H9 (cell line): ENCODE data around the gene SLC6A3. TPM values are rescaled to one million over a fixed set of nuclear protein-coding genes. Genes with fewer than 3 reads are reported as not detected.

Experiments
- DNase-seq: peaks from one replicate; pipeline ENCODE4 v3.0.0-alpha.2; 2017
- H2AFZ ChIP-seq: one replicate; pipeline ENCODE4 v1.6.1; 2013; ENCODE audit warnings: mild to moderate bottlenecking, low read length, control low read depth, moderate library complexity
- H2AK5ac ChIP-seq: 2 replicates; pipeline ENCODE4 v1.6.1; 2013; ENCODE audit warnings: low read length, control low read depth, mixed read lengths; ENCODE audit not compliant: insufficient read length
- H2BK120ac ChIP-seq: one replicate; pipeline ENCODE4 v1.6.1; 2013; ENCODE audit warnings: low read depth, mild to moderate bottlenecking, low read length, control low read depth, inconsistent platforms; ENCODE audit not compliant: poor library complexity, severe bottlenecking
- H2BK12ac ChIP-seq: 2 replicates; pipeline ENCODE4 v1.6.1; 2013; ENCODE audit warnings: low read length, control low read depth, mixed read lengths, low read depth; ENCODE audit not compliant: insufficient read length
- H2BK15ac ChIP-seq: 2 replicates; pipeline ENCODE4 v1.6.1; 2013; ENCODE audit warnings: low read depth, low read length, control low read depth
- H2BK20ac ChIP-seq: one replicate; pipeline ENCODE4 v1.6.1; 2013; ENCODE audit warnings: low read depth, mild to moderate bottlenecking, low read length, control low read depth, inconsistent platforms; ENCODE audit not compliant: poor library complexity, severe bottlenecking
- H2BK5ac ChIP-seq: 2 replicates; pipeline ENCODE4 v1.6.1; 2013; ENCODE audit warnings: low read length, control low read depth, mixed read lengths; ENCODE audit not compliant: insufficient read length
- H3K14ac ChIP-seq: 2 replicates; pipeline ENCODE4 v1.6.1; 2013; ENCODE audit warnings: low read length, control low read depth; ENCODE audit not compliant: insufficient read depth
- H3K18ac ChIP-seq: 2 replicates; pipeline ENCODE4 v1.6.1; 2013; ENCODE audit warnings: low read depth, mild to moderate bottlenecking, mixed read lengths, low read length, control low read depth; ENCODE audit not compliant: insufficient read length
- H3K23ac ChIP-seq: 2 replicates; pipeline ENCODE4 v1.6.1; 2013; ENCODE audit warnings: low read length, control low read depth, mixed read lengths, low read depth; ENCODE audit not compliant: insufficient read length
- H3K23me2 ChIP-seq: 2 replicates; pipeline ENCODE4 v1.6.1; 2013; ENCODE audit warnings: low read depth, mild to moderate bottlenecking, mixed read lengths, low read length, control low read depth; ENCODE audit not compliant: insufficient read length, poor library complexity, severe bottlenecking
- H3K27ac ChIP-seq: 2 replicates; pipeline ENCODE4 v1.5.1; 2013; ENCODE audit warnings: low read length, control low read depth, mixed read lengths, low read depth; ENCODE audit not compliant: insufficient read length
- H3K27me3 ChIP-seq: 2 replicates; pipeline ENCODE4 v1.6.1; 2013; ENCODE audit warnings: low read length, control low read depth, inconsistent platforms; ENCODE audit not compliant: insufficient read depth
- H3K4ac ChIP-seq: 2 replicates; pipeline ENCODE4 v1.6.1; 2013; ENCODE audit warnings: low read depth, mild to moderate bottlenecking, control low read depth, inconsistent platforms, low read length, moderate library complexity
- H3K4me1 ChIP-seq: 2 replicates; pipeline ENCODE4 v1.6.1; 2013; ENCODE audit warnings: low read length, control low read depth, inconsistent platforms; ENCODE audit not compliant: insufficient read depth
- H3K4me2 ChIP-seq: 2 replicates; pipeline ENCODE4 v1.6.1; 2013; ENCODE audit warnings: low read length, control low read depth, mixed read lengths; ENCODE audit not compliant: insufficient read length, insufficient read depth
- H3K56ac ChIP-seq: 2 replicates; pipeline ENCODE4 v1.6.1; 2013; ENCODE audit warnings: low read depth, mild to moderate bottlenecking, mixed read lengths, low read length, control low read depth; ENCODE audit not compliant: insufficient read length
- H3K79me1 ChIP-seq: 2 replicates; pipeline ENCODE4 v1.6.1; 2013; ENCODE audit warnings: low read depth, mild to moderate bottlenecking, moderate library complexity, low read length, control low read depth, inconsistent platforms; ENCODE audit not compliant: insufficient read depth, poor library complexity, severe bottlenecking
- H3K79me2 ChIP-seq: 2 replicates; pipeline ENCODE4 v1.6.1; 2013; ENCODE audit warnings: low read length, control low read depth, inconsistent platforms; ENCODE audit not compliant: insufficient read depth
- H3K9ac ChIP-seq: 2 replicates; pipeline ENCODE4 v1.6.1; 2013; ENCODE audit warnings: low read length, control low read depth, mixed read lengths; ENCODE audit not compliant: insufficient read length; ENCODE audit errors: extremely low read depth
- H3K9me3 ChIP-seq: one replicate; pipeline ENCODE4 v1.6.1; 2013; ENCODE audit warnings: low read depth, low read length, inconsistent platforms; ENCODE audit not compliant: control insufficient read depth
- H3T11ph ChIP-seq: one replicate; pipeline ENCODE4 v1.6.1; 2013; ENCODE audit warnings: mild to moderate bottlenecking, low read length, control low read depth, inconsistent platforms
- H4K20me1 ChIP-seq: one replicate; pipeline ENCODE4 v1.6.1; 2013; ENCODE audit not compliant: control insufficient read depth, insufficient read length, insufficient read depth
- H4K5ac ChIP-seq: 2 replicates; pipeline ENCODE4 v1.6.1; 2013; ENCODE audit warnings: low read depth, mild to moderate bottlenecking, mixed read lengths, low read length, control low read depth; ENCODE audit not compliant: insufficient read length
- H4K8ac ChIP-seq: replicated peaks from 2 replicates; pipeline ENCODE4 v1.6.1; 2013; ENCODE audit warnings: low read length, control low read depth, mixed read lengths, low read depth; ENCODE audit not compliant: insufficient read length
- H4K91ac ChIP-seq: 2 replicates; pipeline ENCODE4 v1.6.1; 2013; ENCODE audit warnings: low read depth, mild to moderate bottlenecking, moderate library complexity, mixed read lengths, low read length, control low read depth; ENCODE audit not compliant: insufficient read length
- H3K27ac Mint-ChIP-seq, 3 experiments: 2 replicates in 2 of 3; 3 replicates in 1 of 3; pipeline ENCODE4 v1.8.0; 2020 to 2021; ENCODE audit warnings: mixed read lengths in 3 of 3, mild to moderate bottlenecking in 1 of 3, moderate library complexity in 1 of 3
- H3K27me3 Mint-ChIP-seq: 2 replicates; pipeline ENCODE4 v1.8.0; 2021; ENCODE audit warnings: low read depth, mild to moderate bottlenecking, moderate library complexity, mixed read lengths
- H3K36me3 Mint-ChIP-seq, 3 experiments: 2 replicates in 2 of 3; 3 replicates in 1 of 3; pipeline ENCODE4 v1.8.0; 2020 to 2021; ENCODE audit warnings: low read depth in 3 of 3, mixed read lengths in 3 of 3; ENCODE audit not compliant: insufficient read depth in 1 of 3
- H3K4me1 Mint-ChIP-seq, 2 experiments: 2 replicates each; pipeline ENCODE4 v1.8.0; 2020; ENCODE audit warnings: mixed read lengths in 2 of 2
- H3K4me3 Mint-ChIP-seq, 2 experiments: 2 replicates in 1 of 2; 3 replicates in 1 of 2; pipeline ENCODE4 v1.8.0; 2020 to 2021; ENCODE audit warnings: mild to moderate bottlenecking in 2 of 2, mixed read lengths in 2 of 2, moderate library complexity in 1 of 2
- H3K9me3 Mint-ChIP-seq, 2 experiments: 2 replicates in 1 of 2; 3 replicates in 1 of 2; pipeline ENCODE4 v1.8.0; 2020; ENCODE audit warnings: mild to moderate bottlenecking in 2 of 2, mixed read lengths in 2 of 2, moderate library complexity in 1 of 2
- CTCF ChIP-seq: fragments of 200-600 bp; sonication (generic); conservative IDR thresholded peaks from 3 replicates; pipeline ENCODE4 v1.8.0; 2021; ENCODE audit warnings: antibody characterized with exemption, mild to moderate bottlenecking
- WGBS: extraction: QIAGEN DNeasy Blood & Tissue Kit; methylation state at CpG from one replicate; pipeline ENCODE4 v1.1.7; 2013; ENCODE audit warnings: missing lambda C conversion rate, low lambda C conversion rate, mixed read lengths; ENCODE audit not compliant: insufficient read length; ENCODE audit errors: extremely low coverage; 5-methylcytosine and 5-hydroxymethylcytosine counted together
- total RNA-seq: library from RNA; stranded (reverse); gene quantifications from 2 replicates; pipeline ENCODE4 v1.2.1, GENCODE V29; 2021

Gene SLC6A3
- total RNA-seq, 1 experiment from 2014 or later, result 0.61 TPM

GRCh38 chr5:1383886-1384401 lies 61.3 kb downstream of the SLC6A3 start:
- peaks cover 14 to 18% of the 10 kb centered on the region in 2 experiments for H3K4me1 Mint-ChIP-seq

More at GRCh38 chr5:1383886-1384401, 61.3 kb downstream of the SLC6A3 start:
- TF ChIP-seq CTCF, result no peak
- H2BK5ac ChIP-seq, result no peak overlapping the region
- H3T11ph ChIP-seq, result no peak overlapping the region
- no peak overlapping the region for H3K56ac ChIP-seq
- no peak overlapping the region for H2BK12ac ChIP-seq
- no peak overlapping the region for H2BK120ac ChIP-seq
- no peak overlapping the region for H2AFZ ChIP-seq
- peaks cover 0 to 8% (median 2%) of the 10 kb centered on the region in 3 experiments; a peak in 4 of 7 replicates for H3K36me3 Mint-ChIP-seq
- H3K23ac ChIP-seq, result no peak overlapping the region
- H3K9me3 ChIP-seq, result no peaks in the 10 kb centered on the region
- no peak overlapping the region for H3K27ac ChIP-seq
- no peak overlapping the region for H4K91ac ChIP-seq
- H3K4ac ChIP-seq, result no peak overlapping the region
- no peak overlapping the region for H3K18ac ChIP-seq
- peaks cover 4% of the 10 kb centered on the region for H4K20me1 ChIP-seq
- no peak overlapping the region for H3K14ac ChIP-seq
- H3K23me2 ChIP-seq, result peaks cover 6% of the 10 kb centered on the region
- H3K4me2 ChIP-seq, result no peak overlapping the region
- H3K27ac Mint-ChIP-seq, result no peak overlapping the region
- no peak overlapping the region for H2AK5ac ChIP-seq
- H3K79me1 ChIP-seq, result no peaks in the 10 kb centered on the region
- peaks cover 91% of the 10 kb centered on the region for H3K27me3 Mint-ChIP-seq
- no peak overlapping the region for H4K5ac ChIP-seq
- no peaks in the 10 kb centered on the region; the same call in 1 of the 2 replicates for H3K4me1 ChIP-seq
- H3K9me3 Mint-ChIP-seq, result peaks cover 12% of the 10 kb centered on the region in 2 experiments
- no CpG with 5 or more reads among the region's 8 CpGs for WGBS
- no peak overlapping the region for H4K8ac ChIP-seq
- H3K4me3 Mint-ChIP-seq, result no peak overlapping the region
- no peak for DNase-seq
- no peaks in the 10 kb centered on the region for H3K79me2 ChIP-seq
- H3K9ac ChIP-seq, result no peak overlapping the region
- H2BK15ac ChIP-seq, result no peak overlapping the region
- peaks cover 7% of the 10 kb centered on the region; the same call in 1 of the 2 replicates for H3K27me3 ChIP-seq
- no peak overlapping the region for H2BK20ac ChIP-seq
